Nephron progenitor cell (in vitro differentiated cells): ENCODE measurements around the gene CYP46A1.

Experiments used
- DNase-seq: peaks from one replicate; pipeline ENCODE4 v3.0.0; 2021
- H3K27ac Mint-ChIP-seq: 2 replicates; pipeline ENCODE4 v1.8.0; 2021; ENCODE audit warnings: mild to moderate bottlenecking, moderate library complexity, mixed read lengths
- H3K27me3 Mint-ChIP-seq: 2 replicates; pipeline ENCODE4 v1.8.0; 2021; ENCODE audit warnings: mild to moderate bottlenecking, low read depth, mixed read lengths; ENCODE audit not compliant: poor library complexity
- H3K36me3 Mint-ChIP-seq: 2 replicates; pipeline ENCODE4 v1.8.0; 2021; ENCODE audit warnings: low read depth, mixed read lengths
- H3K4me1 Mint-ChIP-seq: 2 replicates; pipeline ENCODE4 v1.8.0; 2021; ENCODE audit warnings: mixed read lengths
- H3K4me3 Mint-ChIP-seq: 2 replicates; pipeline ENCODE4 v1.8.0; 2021; ENCODE audit warnings: mild to moderate bottlenecking, moderate library complexity, mixed read lengths
- H3K9me3 Mint-ChIP-seq: 2 replicates; pipeline ENCODE4 v1.8.0; 2021; ENCODE audit warnings: mild to moderate bottlenecking, moderate library complexity, mixed read lengths
- CTCF ChIP-seq: fragments of 200-600 bp; sonication (generic); IDR thresholded peaks from 2 replicates; pipeline ENCODE4 v1.5.0; 2021; ENCODE audit warnings: antibody characterized with exemption

CYP46A1 gene

GRCh38 chr14:99685596-99685995, 1.5 kb downstream of the CYP46A1 start:
- H3K4me1 Mint-ChIP-seq = peaks cover 33% of the 10 kb centered on the region
- H3K27ac Mint-ChIP-seq = no peak overlapping the region
- TF ChIP-seq CTCF = no peak
- peak overlapping the region; percentile 77 for H3K4me3 Mint-ChIP-seq
- no peaks in the 10 kb centered on the region for H3K9me3 Mint-ChIP-seq
- H3K27me3 Mint-ChIP-seq = peaks cover 67% of the 10 kb centered on the region
- H3K36me3 Mint-ChIP-seq = no peaks in the 10 kb centered on the region
- no peak for DNase-seq

- H3K4me1 Mint-ChIP-seq = peaks cover 33% of the 10 kb centered on the region
- no peaks in the 10 kb centered on the region for H3K36me3 Mint-ChIP-seq
- H3K27ac Mint-ChIP-seq = no peak overlapping the region
- H3K4me3 Mint-ChIP-seq = peak overlapping the region; percentile 24
- no peak for DNase-seq
- H3K27me3 Mint-ChIP-seq = peaks cover 73% of the 10 kb centered on the region
- H3K9me3 Mint-ChIP-seq = no peaks in the 10 kb centered on the region
- TF ChIP-seq CTCF = no peak
Observed at GRCh38 chr14:99686557-99687283, 2.6 kb downstream of the CYP46A1 start.

GRCh38 chr14:99687284-99688209, 3.4 kb downstream of the CYP46A1 start:
- Mint-ChIP-seq H3K27me3 (peaks cover 77% of the 10 kb centered on the region), H3K4me1 (peaks cover 31% of the 10 kb centered on the region), H3K36me3 (no peaks in the 10 kb centered on the region), H3K9me3 (no peaks in the 10 kb centered on the region), H3K4me3 (no peak overlapping the region), H3K27ac (no peak overlapping the region)
- peak; percentile 75 for TF ChIP-seq CTCF
- peak; percentile 56 for DNase-seq

- TF ChIP-seq CTCF = no peak
- no peak for DNase-seq
- Mint-ChIP-seq H3K27ac (no peak overlapping the region), H3K27me3 (peaks cover 81% of the 10 kb centered on the region), H3K9me3 (no peaks in the 10 kb centered on the region), H3K4me3 (no peak overlapping the region), H3K36me3 (no peaks in the 10 kb centered on the region), H3K4me1 (peaks cover 24% of the 10 kb centered on the region)
Observed at GRCh38 chr14:99688210-99688581, 4.1 kb downstream of the CYP46A1 start.

- Mint-ChIP-seq H3K4me1 (peaks cover 24% of the 10 kb centered on the region), H3K9me3 (no peaks in the 10 kb centered on the region), H3K27me3 (peaks cover 81% of the 10 kb centered on the region), H3K27ac (no peak overlapping the region), H3K4me3 (no peak overlapping the region), H3K36me3 (no peaks in the 10 kb centered on the region)
- DNase-seq = no peak
- TF ChIP-seq CTCF = no peak
Observed at GRCh38 chr14:99688629-99689028, 4.5 kb downstream of the CYP46A1 start.
